HepG2 (cell line): ENCODE results near the gene KCNH6. TPM values are rescaled to one million over a fixed set of nuclear protein-coding genes. Genes with fewer than 3 reads are reported as not detected.

Experiments used
- ATF7 ChIP-seq, 2 experiments: fragments of 450-650 bp in 1 of 2; sonication (generic) in 1 of 2; formaldehyde crosslinking in 1 of 2; IDR thresholded peaks; 2 replicates each; pipeline versions ENCODE4 v1.4.0 to v1.6.1; 2016 to 2020; ENCODE audit warnings: antibody characterized with exemption in 1 of 2, mild to moderate bottlenecking in 1 of 2, missing genetic modification reagents in 1 of 2
- CBFB ChIP-seq: sonication (generic); formaldehyde crosslinking; IDR thresholded peaks from 2 replicates; pipeline ENCODE4 v1.4.0; 2020; ENCODE audit warnings: missing genetic modification reagents
- DMTF1 ChIP-seq: sonication (generic); formaldehyde crosslinking; IDR thresholded peaks from 2 replicates; pipeline ENCODE4 v1.4.0; 2020; ENCODE audit warnings: mild to moderate bottlenecking, missing genetic modification reagents
- GABPA ChIP-seq, 2 experiments: IDR thresholded peaks; 2 replicates each; pipeline ENCODE4 v1.6.1; 2011 to 2016; ENCODE audit warnings: low read depth in 2 of 2, low read length in 1 of 2, missing biosample characterization in 1 of 2, missing genetic modification characterization in 1 of 2
- MTA3 ChIP-seq: sonication (generic); formaldehyde crosslinking; IDR thresholded peaks from 2 replicates; pipeline ENCODE4 v1.4.0; 2020; ENCODE audit warnings: missing genetic modification reagents
- NFIB ChIP-seq: sonication (generic); formaldehyde crosslinking; IDR thresholded peaks from 2 replicates; pipeline ENCODE4 v1.9.0; 2021; ENCODE audit warnings: missing genetic modification reagents, mild to moderate bottlenecking, borderline replicate concordance
- NFKBIZ ChIP-seq: IDR thresholded peaks from 2 replicates; pipeline ENCODE4 v1.6.1; 2018; ENCODE audit warnings: missing genetic modification reagents, missing compliant biosample characterization
- NPAS2 ChIP-seq: sonication (generic); formaldehyde crosslinking; IDR thresholded peaks from 2 replicates; pipeline ENCODE4 v1.8.0; 2022; ENCODE audit warnings: mild to moderate bottlenecking, missing genetic modification reagents, borderline replicate concordance
- PHF20 ChIP-seq: sonication (generic); formaldehyde crosslinking; IDR thresholded peaks from 2 replicates; pipeline ENCODE4 v1.5.0; 2020; ENCODE audit warnings: mild to moderate bottlenecking, missing genetic modification reagents
- ZKSCAN8 ChIP-seq: IDR thresholded peaks from 2 replicates; pipeline ENCODE4 v1.6.1; 2016; ENCODE audit warnings: borderline replicate concordance, missing genetic modification reagents, missing compliant biosample characterization
- ZNF121 ChIP-seq: sonication (generic); formaldehyde crosslinking; IDR thresholded peaks from 2 replicates; pipeline ENCODE4 v1.5.0; 2020; ENCODE audit warnings: mild to moderate bottlenecking, missing genetic modification reagents
- ZNF614 ChIP-seq: IDR thresholded peaks from 2 replicates; pipeline ENCODE4 v1.6.1; 2018; ENCODE audit warnings: missing biosample characterization, missing genetic modification reagents, inconsistent platforms, borderline replicate concordance
- polyA plus RNA-seq, 8 experiments: library from polyadenylated mRNA; depleted of rRNA in 3 of 8; stranded (reverse) in 7 of 8; unstranded in 1 of 8; fragments of >200 nt; fragmentation: Illumina TruSeq in 4 of 8; extraction: Trizol in 4 of 8; gene quantifications; 2 replicates each; pipeline versions ENCODE4 v1.2.1 to v1.2.3, GENCODE V29; 2011 to 2016; ENCODE audit warnings: low read depth in 4 of 8, missing spikeins in 1 of 8, mixed read lengths in 1 of 8; ENCODE audit not compliant: insufficient read depth in 1 of 8
- total RNA-seq, 5 experiments: library from RNA; depleted of rRNA; stranded (reverse); fragments of >200 nt; fragmentation: Illumina TruSeq; extraction: Trizol; gene quantifications; 2 replicates each; pipeline ENCODE4 v1.2.3, GENCODE V29; 2016; ENCODE audit warnings: low read depth in 1 of 5
- TF ChIP-seq, protein P1 (sequence below): sonication (generic); formaldehyde crosslinking; IDR thresholded peaks from 2 replicates; pipeline ENCODE4 v1.4.0; 2020; ENCODE audit warnings: missing genetic modification reagents, borderline replicate concordance
- TF ChIP-seq, protein P2 (sequence below): sonication (generic); formaldehyde crosslinking; IDR thresholded peaks from 2 replicates; pipeline ENCODE4 v1.5.0; 2020; ENCODE audit warnings: missing genetic modification reagents, mild to moderate bottlenecking, borderline replicate concordance
- TF ChIP-seq, protein P3 (sequence below): sonication (generic); formaldehyde crosslinking; IDR thresholded peaks from 2 replicates; pipeline ENCODE4 v1.4.0; 2020; ENCODE audit warnings: low read depth, mild to moderate bottlenecking, missing genetic modification reagents
- TF ChIP-seq, protein P4 (sequence below): sonication (generic); formaldehyde crosslinking; IDR thresholded peaks from 2 replicates; pipeline ENCODE4 v1.4.0; 2020; ENCODE audit warnings: mild to moderate bottlenecking, missing genetic modification reagents, borderline replicate concordance

The KCNH6 gene
- total and polyA plus RNA-seq, 2 of the 13 experiments (the other 11 are each of a cell fraction or from before 2014, with no cell fraction given), result 0.05 to 0.18 TPM

GRCh38 chr17:63579633-63580032 is 56.5 kb downstream of the KCNH6 start (continued):
- TF ChIP-seq, protein P1, sequence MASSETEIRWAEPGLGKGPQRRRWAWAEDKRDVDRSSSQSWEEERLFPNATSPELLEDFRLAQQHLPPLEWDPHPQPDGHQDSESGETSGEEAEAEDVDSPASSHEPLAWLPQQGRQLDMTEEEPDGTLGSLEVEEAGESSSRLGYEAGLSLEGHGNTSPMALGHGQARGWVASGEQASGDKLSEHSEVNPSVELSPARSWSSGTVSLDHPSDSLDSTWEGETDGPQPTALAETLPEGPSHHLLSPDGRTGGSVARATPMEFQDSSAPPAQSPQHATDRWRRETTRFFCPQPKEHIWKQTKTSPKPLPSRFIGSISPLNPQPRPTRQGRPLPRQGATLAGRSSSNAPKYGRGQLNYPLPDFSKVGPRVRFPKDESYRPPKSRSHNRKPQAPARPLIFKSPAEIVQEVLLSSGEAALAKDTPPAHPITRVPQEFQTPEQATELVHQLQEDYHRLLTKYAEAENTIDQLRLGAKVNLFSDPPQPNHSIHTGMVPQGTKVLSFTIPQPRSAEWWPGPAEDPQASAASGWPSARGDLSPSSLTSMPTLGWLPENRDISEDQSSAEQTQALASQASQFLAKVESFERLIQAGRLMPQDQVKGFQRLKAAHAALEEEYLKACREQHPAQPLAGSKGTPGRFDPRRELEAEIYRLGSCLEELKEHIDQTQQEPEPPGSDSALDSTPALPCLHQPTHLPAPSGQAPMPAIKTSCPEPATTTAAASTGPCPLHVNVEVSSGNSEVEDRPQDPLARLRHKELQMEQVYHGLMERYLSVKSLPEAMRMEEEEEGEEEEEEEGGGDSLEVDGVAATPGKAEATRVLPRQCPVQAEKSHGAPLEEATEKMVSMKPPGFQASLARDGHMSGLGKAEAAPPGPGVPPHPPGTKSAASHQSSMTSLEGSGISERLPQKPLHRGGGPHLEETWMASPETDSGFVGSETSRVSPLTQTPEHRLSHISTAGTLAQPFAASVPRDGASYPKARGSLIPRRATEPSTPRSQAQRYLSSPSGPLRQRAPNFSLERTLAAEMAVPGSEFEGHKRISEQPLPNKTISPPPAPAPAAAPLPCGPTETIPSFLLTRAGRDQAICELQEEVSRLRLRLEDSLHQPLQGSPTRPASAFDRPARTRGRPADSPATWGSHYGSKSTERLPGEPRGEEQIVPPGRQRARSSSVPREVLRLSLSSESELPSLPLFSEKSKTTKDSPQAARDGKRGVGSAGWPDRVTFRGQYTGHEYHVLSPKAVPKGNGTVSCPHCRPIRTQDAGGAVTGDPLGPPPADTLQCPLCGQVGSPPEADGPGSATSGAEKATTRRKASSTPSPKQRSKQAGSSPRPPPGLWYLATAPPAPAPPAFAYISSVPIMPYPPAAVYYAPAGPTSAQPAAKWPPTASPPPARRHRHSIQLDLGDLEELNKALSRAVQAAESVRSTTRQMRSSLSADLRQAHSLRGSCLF (CRISPR knock-in tag), result no peak
- TF ChIP-seq, protein P2, sequence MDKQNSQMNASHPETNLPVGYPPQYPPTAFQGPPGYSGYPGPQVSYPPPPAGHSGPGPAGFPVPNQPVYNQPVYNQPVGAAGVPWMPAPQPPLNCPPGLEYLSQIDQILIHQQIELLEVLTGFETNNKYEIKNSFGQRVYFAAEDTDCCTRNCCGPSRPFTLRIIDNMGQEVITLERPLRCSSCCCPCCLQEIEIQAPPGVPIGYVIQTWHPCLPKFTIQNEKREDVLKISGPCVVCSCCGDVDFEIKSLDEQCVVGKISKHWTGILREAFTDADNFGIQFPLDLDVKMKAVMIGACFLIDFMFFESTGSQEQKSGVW, result no peak
- TF ChIP-seq NFIB (CRISPR knock-in tag) (no peak), DMTF1 (no peak), MTA3 (CRISPR knock-in tag) (no peak), ZKSCAN8 (CRISPR knock-in tag) (peak; percentile 69; the same call in 1 of the 2 replicates), GABPA (IDR thresholded peaks at IDR 0.05; ENCODE audit: low read depth, low read length) (no peak), GABPA (CRISPR knock-in tag; IDR thresholded peaks at IDR 0.05; ENCODE audit: low read depth) (no peak; the same call in 1 of the 2 replicates), NFKBIZ (0 out of 2 replicates have a peak, but pooled peaks have one; percentile 22), ATF7 (IDR thresholded peaks at IDR 0.05) (no peak), ATF7 (CRISPR knock-in tag; IDR thresholded peaks at IDR 0.05) (no peak), ZNF614 (CRISPR knock-in tag) (0 out of 2 replicates have a peak, but pooled peaks have one; percentile 76), PHF20 (no peak), ZNF121 (CRISPR knock-in tag) (peak; percentile 79), NPAS2 (CRISPR knock-in tag) (no peak), CBFB (no peak)
- TF ChIP-seq, protein P3, sequence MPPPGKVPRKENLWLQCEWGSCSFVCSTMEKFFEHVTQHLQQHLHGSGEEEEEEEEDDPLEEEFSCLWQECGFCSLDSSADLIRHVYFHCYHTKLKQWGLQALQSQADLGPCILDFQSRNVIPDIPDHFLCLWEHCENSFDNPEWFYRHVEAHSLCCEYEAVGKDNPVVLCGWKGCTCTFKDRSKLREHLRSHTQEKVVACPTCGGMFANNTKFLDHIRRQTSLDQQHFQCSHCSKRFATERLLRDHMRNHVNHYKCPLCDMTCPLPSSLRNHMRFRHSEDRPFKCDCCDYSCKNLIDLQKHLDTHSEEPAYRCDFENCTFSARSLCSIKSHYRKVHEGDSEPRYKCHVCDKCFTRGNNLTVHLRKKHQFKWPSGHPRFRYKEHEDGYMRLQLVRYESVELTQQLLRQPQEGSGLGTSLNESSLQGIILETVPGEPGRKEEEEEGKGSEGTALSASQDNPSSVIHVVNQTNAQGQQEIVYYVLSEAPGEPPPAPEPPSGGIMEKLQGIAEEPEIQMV (CRISPR knock-in tag), result 0 out of 2 replicates have a peak, but pooled peaks have one; percentile 45
- TF ChIP-seq, protein P4, sequence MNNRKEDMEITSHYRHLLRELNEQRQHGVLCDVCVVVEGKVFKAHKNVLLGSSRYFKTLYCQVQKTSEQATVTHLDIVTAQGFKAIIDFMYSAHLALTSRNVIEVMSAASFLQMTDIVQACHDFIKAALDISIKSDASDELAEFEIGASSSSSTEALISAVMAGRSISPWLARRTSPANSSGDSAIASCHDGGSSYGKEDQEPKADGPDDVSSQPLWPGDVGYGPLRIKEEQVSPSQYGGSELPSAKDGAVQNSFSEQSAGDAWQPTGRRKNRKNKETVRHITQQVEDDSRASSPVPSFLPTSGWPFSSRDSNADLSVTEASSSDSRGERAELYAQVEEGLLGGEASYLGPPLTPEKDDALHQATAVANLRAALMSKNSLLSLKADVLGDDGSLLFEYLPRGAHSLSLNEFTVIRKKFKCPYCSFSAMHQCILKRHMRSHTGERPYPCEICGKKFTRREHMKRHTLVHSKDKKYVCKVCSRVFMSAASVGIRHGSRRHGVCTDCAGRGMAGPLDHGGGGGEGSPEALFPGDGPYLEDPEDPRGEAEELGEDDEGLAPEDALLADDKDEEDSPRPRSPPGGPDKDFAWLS (CRISPR knock-in tag), result no peak
